Measurements from ENCODE around the gene UQCR10.

UQCR10 gene

DNA sequence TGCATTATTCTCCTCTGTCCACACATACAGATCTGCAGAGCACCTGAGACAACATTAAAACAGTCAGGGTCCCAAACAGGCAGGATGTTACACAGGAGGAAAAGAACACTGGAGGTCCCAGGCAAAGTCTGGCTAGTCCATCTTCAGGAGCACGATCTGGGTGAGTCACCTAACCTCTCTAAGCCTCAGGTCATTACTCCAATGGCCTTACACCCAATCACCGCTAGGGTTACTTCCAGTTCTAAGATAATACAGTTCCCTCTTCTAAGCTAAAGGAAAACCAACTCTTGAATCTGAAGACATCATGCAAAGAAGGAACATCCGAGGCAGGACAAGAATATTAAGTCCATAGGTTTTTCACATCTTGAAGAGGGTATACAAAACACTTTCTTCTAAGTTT, 46.4 kb downstream of the UQCR10 start:
- no peak overlapping the region for H3K27ac ChIP-seq (ENCODE audit: low read length)
- WGBS (ENCODE audit: insufficient coverage, insufficient read length) = no CpG with 5 or more reads among the region's 3 CpGs
- H3K4me3 ChIP-seq (ENCODE audit: low read length) = no peak overlapping the region
- H3K9me3 ChIP-seq (ENCODE audit: control insufficient read depth, insufficient read depth, low read length) = no peaks in the 10 kb centered on the region
- no peaks in the 10 kb centered on the region for H3K4me1 ChIP-seq (ENCODE audit: control insufficient read depth, insufficient read depth, low read length)
- DNase-seq (ENCODE audit: low read depth, low spot score) = no peak
- no peaks in the 10 kb centered on the region for H3K27me3 ChIP-seq (ENCODE audit: control insufficient read depth, insufficient read depth, low read length)
- H3K36me3 ChIP-seq (ENCODE audit: control insufficient read depth, insufficient read depth, low read length) = peaks cover 5% of the 10 kb centered on the region; the same call in 1 of the 2 replicates

DNA sequence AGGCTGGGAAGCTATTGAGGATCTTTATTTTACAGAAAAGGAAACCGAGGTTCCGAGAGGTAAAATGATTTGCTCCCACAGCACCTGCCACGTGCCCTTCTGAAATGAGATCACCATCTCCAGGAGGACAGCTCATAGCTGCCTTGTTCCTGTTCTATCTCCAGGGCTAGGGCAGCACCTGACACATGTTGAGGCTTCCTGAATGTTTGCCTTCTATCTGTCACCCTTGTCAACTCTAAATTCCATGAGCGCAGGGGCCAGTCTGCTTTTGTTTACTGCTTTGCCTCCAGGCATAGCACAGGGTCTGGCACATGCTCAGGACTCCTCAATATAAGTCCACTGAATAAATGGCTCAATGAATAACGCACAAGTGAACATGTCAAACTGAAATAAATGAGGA, 46.8 kb downstream of the UQCR10 start:
- no CpG with 5 or more reads among the region's 5 CpGs for WGBS (ENCODE audit: insufficient coverage, insufficient read length)
- no peak overlapping the region for H3K27ac ChIP-seq (ENCODE audit: low read length)

DNA sequence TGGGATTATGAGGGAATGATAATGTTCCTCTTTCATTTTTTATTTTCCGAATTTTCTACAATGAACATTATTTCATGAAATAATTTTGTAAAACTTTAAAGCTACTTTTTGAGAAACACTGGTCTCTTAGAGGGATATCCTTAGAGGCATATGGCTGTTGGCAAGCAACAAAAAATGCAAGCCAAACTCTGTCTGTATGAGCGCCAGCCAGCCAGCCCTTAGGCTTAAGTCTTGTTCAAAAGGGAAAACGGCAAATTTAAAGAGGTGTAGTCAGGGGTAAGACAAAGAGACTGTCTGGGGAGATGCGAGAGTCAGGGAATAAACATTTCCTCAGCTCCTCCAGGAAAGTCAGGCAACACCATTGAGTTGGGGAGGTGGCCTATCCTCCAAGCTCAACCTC, 48.4 kb downstream of the UQCR10 start:
- H3K27ac ChIP-seq (ENCODE audit: low read length) = no peak overlapping the region

More for the DNA sequence above, 46.8 kb downstream of the UQCR10 start:
- H3K4me1 ChIP-seq (ENCODE audit: control insufficient read depth, insufficient read depth, low read length) = no peaks in the 10 kb centered on the region
- peaks cover 5% of the 10 kb centered on the region; the same call in 1 of the 2 replicates for H3K36me3 ChIP-seq (ENCODE audit: control insufficient read depth, insufficient read depth, low read length)
- no peak for DNase-seq (ENCODE audit: low read depth, low spot score)
- H3K4me3 ChIP-seq (ENCODE audit: low read length) = no peak overlapping the region
- H3K27me3 ChIP-seq (ENCODE audit: control insufficient read depth, insufficient read depth, low read length) = no peaks in the 10 kb centered on the region
- H3K9me3 ChIP-seq (ENCODE audit: control insufficient read depth, insufficient read depth, low read length) = no peaks in the 10 kb centered on the region

DNA sequence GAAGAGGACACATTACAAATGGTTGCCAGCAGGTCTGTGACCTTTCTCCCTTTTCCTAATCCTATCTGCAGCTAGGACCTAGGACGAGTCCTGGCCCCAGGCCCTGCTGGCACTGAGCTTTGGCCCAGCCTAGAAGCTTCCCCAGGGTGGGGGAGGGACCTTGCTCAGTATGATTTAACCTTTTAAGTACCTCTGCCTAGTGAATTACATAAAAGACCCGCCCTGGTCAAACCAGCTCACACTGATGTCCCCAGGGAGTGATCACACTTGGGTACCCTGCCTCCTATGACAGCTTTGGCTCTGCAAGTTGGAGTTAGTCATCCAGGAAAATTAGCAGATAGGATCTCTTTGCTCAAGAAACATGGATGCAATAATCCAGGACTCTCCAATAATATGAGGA, 49.0 kb downstream of the UQCR10 start:
- Histone ChIP-seq H3K4me3 (ENCODE audit: low read length) (no peak overlapping the region), H3K36me3 (ENCODE audit: control insufficient read depth, insufficient read depth, low read length) (peaks cover 7% of the 10 kb centered on the region; the same call in 1 of the 2 replicates), H3K27ac (ENCODE audit: low read length) (no peak overlapping the region), H3K27me3 (ENCODE audit: control insufficient read depth, insufficient read depth, low read length) (no peaks in the 10 kb centered on the region), H3K4me1 (ENCODE audit: control insufficient read depth, insufficient read depth, low read length) (no peaks in the 10 kb centered on the region), H3K9me3 (ENCODE audit: control insufficient read depth, insufficient read depth, low read length) (no peaks in the 10 kb centered on the region)
- DNase-seq (ENCODE audit: low read depth, low spot score) = no peak
- WGBS (ENCODE audit: insufficient coverage, insufficient read length) = no CpG with 5 or more reads among the region's 2 CpGs

More for the DNA sequence above, 48.4 kb downstream of the UQCR10 start:
- WGBS (ENCODE audit: insufficient coverage, insufficient read length) = no CpG with 5 or more reads among the region's 4 CpGs
- Histone ChIP-seq H3K9me3 (ENCODE audit: control insufficient read depth, insufficient read depth, low read length) (no peaks in the 10 kb centered on the region), H3K27me3 (ENCODE audit: control insufficient read depth, insufficient read depth, low read length) (no peaks in the 10 kb centered on the region), H3K4me3 (ENCODE audit: low read length) (no peak overlapping the region), H3K4me1 (ENCODE audit: control insufficient read depth, insufficient read depth, low read length) (no peaks in the 10 kb centered on the region), H3K36me3 (ENCODE audit: control insufficient read depth, insufficient read depth, low read length) (peaks cover 5% of the 10 kb centered on the region; the same call in 1 of the 2 replicates)
- no peak for DNase-seq (ENCODE audit: low read depth, low spot score)

DNA sequence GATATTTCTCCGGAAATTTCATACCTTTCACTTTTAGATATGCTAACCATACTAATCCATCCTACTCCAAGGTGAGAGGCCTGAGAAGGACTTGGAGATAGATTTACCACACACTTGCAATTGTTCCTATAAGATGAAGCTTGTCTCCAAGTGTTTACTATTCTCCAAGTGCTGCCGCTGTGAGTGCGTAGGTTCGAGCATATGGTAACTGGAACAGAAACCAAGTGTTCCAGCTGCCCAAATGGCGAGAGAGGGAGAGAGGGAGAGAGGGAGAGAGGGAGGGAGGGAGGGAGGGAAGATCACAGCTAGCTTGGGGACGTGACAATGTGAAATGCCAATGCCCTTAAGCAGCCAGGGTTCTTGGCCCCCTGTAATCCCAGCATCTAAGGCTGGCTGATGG, 49.4 kb downstream of the UQCR10 start:
- WGBS (ENCODE audit: insufficient coverage, insufficient read length) = no CpG with 5 or more reads among the region's 6 CpGs
- H3K4me3 ChIP-seq (ENCODE audit: low read length) = no peak overlapping the region
- H3K4me1 ChIP-seq (ENCODE audit: control insufficient read depth, insufficient read depth, low read length) = no peaks in the 10 kb centered on the region
- peaks cover 9% of the 10 kb centered on the region; the same call in 1 of the 2 replicates for H3K36me3 ChIP-seq (ENCODE audit: control insufficient read depth, insufficient read depth, low read length)
- H3K9me3 ChIP-seq (ENCODE audit: control insufficient read depth, insufficient read depth, low read length) = no peaks in the 10 kb centered on the region
- DNase-seq (ENCODE audit: low read depth, low spot score) = no peak
- H3K27ac ChIP-seq (ENCODE audit: low read length) = no peak overlapping the region
- no peaks in the 10 kb centered on the region for H3K27me3 ChIP-seq (ENCODE audit: control insufficient read depth, insufficient read depth, low read length)

DNA sequence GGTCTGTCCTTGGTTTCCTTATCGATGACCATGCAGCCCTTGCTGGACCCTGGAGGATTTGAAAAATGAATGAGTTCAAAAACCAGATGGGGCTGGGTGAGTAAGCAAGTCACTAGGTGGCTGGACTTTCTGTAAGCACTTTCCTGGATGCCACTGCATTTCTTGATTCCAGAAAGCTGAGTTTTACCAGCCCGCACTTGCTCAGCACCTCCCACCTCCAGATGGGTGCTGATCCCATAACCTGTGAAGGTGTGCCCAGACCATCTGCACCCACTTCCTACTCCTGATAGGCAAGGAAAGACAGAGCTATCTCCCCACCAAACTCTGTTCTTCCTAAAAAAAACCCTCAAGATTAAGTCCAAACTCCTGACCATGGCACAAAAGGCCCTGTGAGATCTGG, 49.8 kb downstream of the UQCR10 start:
- no CpG with 5 or more reads among the region's 2 CpGs for WGBS (ENCODE audit: insufficient coverage, insufficient read length)
- Histone ChIP-seq H3K4me1 (ENCODE audit: control insufficient read depth, insufficient read depth, low read length) (no peaks in the 10 kb centered on the region), H3K9me3 (ENCODE audit: control insufficient read depth, insufficient read depth, low read length) (no peaks in the 10 kb centered on the region), H3K27me3 (ENCODE audit: control insufficient read depth, insufficient read depth, low read length) (no peaks in the 10 kb centered on the region), H3K4me3 (ENCODE audit: low read length) (no peak overlapping the region), H3K27ac (ENCODE audit: low read length) (no peak overlapping the region), H3K36me3 (ENCODE audit: control insufficient read depth, insufficient read depth, low read length) (peaks cover 9% of the 10 kb centered on the region; the same call in 1 of the 2 replicates)
- DNase-seq (ENCODE audit: low read depth, low spot score) = no peak

DNA sequence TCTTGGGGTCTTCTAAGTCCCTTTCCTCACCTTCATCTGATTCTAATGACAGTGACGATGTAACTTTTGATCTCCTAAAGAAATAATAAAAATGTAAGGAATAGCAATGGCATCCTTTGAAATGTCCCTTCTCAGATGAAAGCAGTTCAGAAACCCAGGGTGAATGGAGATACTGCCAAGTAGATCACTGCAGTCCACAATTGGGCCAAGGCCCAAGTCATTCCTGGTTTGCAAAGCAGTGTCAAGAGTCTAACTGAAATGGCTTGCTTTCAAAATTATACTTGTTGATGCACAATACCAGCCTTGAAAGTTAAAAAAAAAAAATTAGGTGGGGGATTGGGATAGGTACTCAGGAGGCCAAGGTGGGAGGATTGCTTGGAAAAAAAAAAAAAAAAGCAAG, 50.6 kb downstream of the UQCR10 start:
- H3K4me1 ChIP-seq (ENCODE audit: control insufficient read depth, insufficient read depth, low read length) = no peaks in the 10 kb centered on the region
- H3K9me3 ChIP-seq (ENCODE audit: control insufficient read depth, insufficient read depth, low read length) = no peaks in the 10 kb centered on the region
- H3K27me3 ChIP-seq (ENCODE audit: control insufficient read depth, insufficient read depth, low read length) = no peaks in the 10 kb centered on the region
- H3K36me3 ChIP-seq (ENCODE audit: control insufficient read depth, insufficient read depth, low read length) = peaks cover 6% of the 10 kb centered on the region; the same call in 1 of the 2 replicates
- H3K27ac ChIP-seq (ENCODE audit: low read length) = no peak overlapping the region
- no CpG with 5 or more reads among the region's 1 CpG for WGBS (ENCODE audit: insufficient coverage, insufficient read length)
- no peak for DNase-seq (ENCODE audit: low read depth, low spot score)
- H3K4me3 ChIP-seq (ENCODE audit: low read length) = no peak overlapping the region

DNA sequence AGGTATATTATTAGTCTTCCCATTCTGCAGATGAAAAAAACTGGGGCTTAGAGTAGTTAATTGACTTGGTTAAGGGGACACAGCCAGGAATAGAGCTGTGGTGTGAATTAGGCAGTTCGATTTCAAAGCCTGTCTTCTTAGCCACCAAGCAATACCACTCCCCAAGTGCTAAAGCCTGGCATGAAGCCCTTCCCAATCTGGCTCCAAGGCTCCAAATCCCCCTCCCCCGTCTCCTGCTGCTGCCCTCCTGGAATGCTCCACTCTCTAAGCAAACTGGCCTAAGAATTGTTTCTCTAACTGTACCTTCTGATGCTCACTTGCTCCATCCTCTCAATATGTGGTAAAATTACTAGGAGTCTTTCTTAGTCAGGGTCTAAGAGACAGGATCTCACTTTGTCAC, 52.3 kb downstream of the UQCR10 start:
- Histone ChIP-seq H3K4me3 (ENCODE audit: low read length) (no peak overlapping the region), H3K9me3 (ENCODE audit: control insufficient read depth, insufficient read depth, low read length) (no peaks in the 10 kb centered on the region), H3K27ac (ENCODE audit: low read length) (no peak overlapping the region), H3K36me3 (ENCODE audit: control insufficient read depth, insufficient read depth, low read length) (peaks cover 6% of the 10 kb centered on the region; the same call in 1 of the 2 replicates), H3K27me3 (ENCODE audit: control insufficient read depth, insufficient read depth, low read length) (no peaks in the 10 kb centered on the region), H3K4me1 (ENCODE audit: control insufficient read depth, insufficient read depth, low read length) (no peaks in the 10 kb centered on the region)
- WGBS (ENCODE audit: insufficient coverage, insufficient read length) = no CpG with 5 or more reads among the region's 2 CpGs
- no peak for DNase-seq (ENCODE audit: low read depth, low spot score)
